ENCODE measurements around the gene COX6B2. TPM values are rescaled to one million over a fixed set of nuclear protein-coding genes. Genes with fewer than 3 reads are reported as not detected.
"Not testable (repeated sequence)": the region's sequence is repeated elsewhere in the genome, so short reads cannot be mapped to it uniquely, and the experiment has no call there.

Gene COX6B2
- total RNA-seq, 1 donor from 2014 or later: 0.17 TPM

GRCh38 chr19:55333870-55334269, 20.6 kb downstream of the COX6B2 start:
- H3K9me3 Mint-ChIP-seq (ENCODE audit: low read depth): no peaks in the 10 kb centered on the region
- H3K27ac Mint-ChIP-seq (ENCODE audit: unreplicated experiment): no peak overlapping the region
- no peak for DNase-seq (ENCODE audit: low spot score)
- H3K27me3 Mint-ChIP-seq (ENCODE audit: low read depth): no peaks in the 10 kb centered on the region
- no peaks in the 10 kb centered on the region for H3K36me3 Mint-ChIP-seq (ENCODE audit: low read depth)
- H3K4me3 Mint-ChIP-seq (ENCODE audit: unreplicated experiment): no peak overlapping the region
- peaks cover 4% of the 10 kb centered on the region for H3K4me1 Mint-ChIP-seq (ENCODE audit: low read depth)
- TF ChIP-seq CTCF (IDR thresholded peaks at IDR 0.05): no peak

- DNase-seq (ENCODE audit: low spot score); H3K27ac Mint-ChIP-seq (ENCODE audit: unreplicated experiment); H3K4me1 Mint-ChIP-seq (ENCODE audit: low read depth): not testable (repeated sequence)
These were observed 24.7 kb downstream of the COX6B2 start for GRCh38 chr19:55329791-55330190.

GRCh38 chr19:55328774-55329318, 25.7 kb downstream of the COX6B2 start:
- not testable (repeated sequence) for H3K4me1 Mint-ChIP-seq (ENCODE audit: low read depth); H3K27ac Mint-ChIP-seq (ENCODE audit: unreplicated experiment); H3K9me3 Mint-ChIP-seq (ENCODE audit: low read depth); H3K36me3 Mint-ChIP-seq (ENCODE audit: low read depth); DNase-seq (ENCODE audit: low spot score); H3K4me3 Mint-ChIP-seq (ENCODE audit: unreplicated experiment); H3K27me3 Mint-ChIP-seq (ENCODE audit: low read depth)

More at GRCh38 chr19:55329791-55330190, 24.7 kb downstream of the COX6B2 start:
- not testable (repeated sequence) for H3K36me3 Mint-ChIP-seq (ENCODE audit: low read depth); H3K9me3 Mint-ChIP-seq (ENCODE audit: low read depth); H3K27me3 Mint-ChIP-seq (ENCODE audit: low read depth); H3K4me3 Mint-ChIP-seq (ENCODE audit: unreplicated experiment)

- TF ChIP-seq CTCF (IDR thresholded peaks at IDR 0.05): no peak
- Mint-ChIP-seq H3K36me3 (ENCODE audit: low read depth) (no peaks in the 10 kb centered on the region), H3K9me3 (ENCODE audit: low read depth) (no peaks in the 10 kb centered on the region), H3K27me3 (ENCODE audit: low read depth) (peaks cover 8% of the 10 kb centered on the region), H3K27ac (ENCODE audit: unreplicated experiment) (no peak within 1 kb of the TSS), H3K4me3 (ENCODE audit: unreplicated experiment) (no peak within 1 kb of the TSS), H3K4me1 (ENCODE audit: low read depth) (peaks cover 9% of the 10 kb centered on the region)
- DNase-seq (ENCODE audit: low spot score): no peak
These were observed 29.3 kb downstream of the COX6B2 start, which contains the start of gene TMEM150B for GRCh38 chr19:55325172-55325571. Gene TMEM150B (minus strand): TSS chr19:55325341. CDS start chr19:55321036, 4,305 bp downstream.

- TF ChIP-seq CTCF (IDR thresholded peaks at IDR 0.05): no peak
- Mint-ChIP-seq H3K9me3 (ENCODE audit: low read depth) (no peaks in the 10 kb centered on the region), H3K4me3 (ENCODE audit: unreplicated experiment) (no peak overlapping the region), H3K4me1 (ENCODE audit: low read depth) (peaks cover 14% of the 10 kb centered on the region), H3K27ac (ENCODE audit: unreplicated experiment) (no peak overlapping the region), H3K27me3 (ENCODE audit: low read depth) (peaks cover 8% of the 10 kb centered on the region), H3K36me3 (ENCODE audit: low read depth) (no peaks in the 10 kb centered on the region)
- DNase-seq (ENCODE audit: low spot score): no peak
These were observed 29.9 kb downstream of the COX6B2 start for GRCh38 chr19:55324662-55325061.

GRCh38 chr19:55322204-55322885, 32.2 kb downstream of the COX6B2 start:
- Mint-ChIP-seq H3K36me3 (ENCODE audit: low read depth) (no peaks in the 10 kb centered on the region), H3K27ac (ENCODE audit: unreplicated experiment) (no peak overlapping the region), H3K4me1 (ENCODE audit: low read depth) (peaks cover 7% of the 10 kb centered on the region), H3K9me3 (ENCODE audit: low read depth) (no peaks in the 10 kb centered on the region), H3K4me3 (ENCODE audit: unreplicated experiment) (no peak overlapping the region), H3K27me3 (ENCODE audit: low read depth) (peaks cover 8% of the 10 kb centered on the region)
- DNase-seq (ENCODE audit: low spot score): no peak
- TF ChIP-seq CTCF (IDR thresholded peaks at IDR 0.05): no peak
